Ishikawa (cell line): ENCODE measurements around the gene AQP7.

ENCODE experiments used
- CEBPB ChIP-seq: IDR thresholded peaks from 2 replicates; pipeline ENCODE4 v1.6.1; 2012
- CREB1 ChIP-seq: IDR thresholded peaks from 2 replicates; pipeline ENCODE4 v1.6.1; 2012; ENCODE audit warnings: low read depth
- EGR1 ChIP-seq: IDR thresholded peaks from 2 replicates; pipeline ENCODE4 v1.6.1; 2012
- EP300 ChIP-seq: IDR thresholded peaks from 2 replicates; pipeline ENCODE4 v1.6.1; 2012; ENCODE audit warnings: borderline replicate concordance
- FOXM1 ChIP-seq: IDR thresholded peaks from 2 replicates; pipeline ENCODE4 v1.6.1; 2012; ENCODE audit warnings: low read depth, borderline replicate concordance
- MAX ChIP-seq: IDR thresholded peaks from 2 replicates; pipeline ENCODE4 v1.6.1; 2012
- NFIC ChIP-seq: IDR thresholded peaks from 2 replicates; pipeline ENCODE4 v1.6.1; 2012
- RAD21 ChIP-seq: IDR thresholded peaks from 2 replicates; pipeline ENCODE4 v1.6.1; 2012; ENCODE audit warnings: low read depth
- REST ChIP-seq: IDR thresholded peaks from 2 replicates; pipeline ENCODE4 v1.6.1; 2012; ENCODE audit warnings: low read depth, mild to moderate bottlenecking
- TAF1 ChIP-seq: IDR thresholded peaks from 2 replicates; pipeline ENCODE4 v1.6.1; 2012; ENCODE audit warnings: low read depth, mild to moderate bottlenecking
- TCF12 ChIP-seq: IDR thresholded peaks from 2 replicates; pipeline ENCODE4 v1.6.1; 2012; ENCODE audit warnings: low read depth
- TEAD4 ChIP-seq: IDR thresholded peaks from 2 replicates; pipeline ENCODE4 v1.6.1; 2012
- USF1 ChIP-seq: IDR thresholded peaks from 2 replicates; pipeline ENCODE4 v1.6.1; 2012
- YY1 ChIP-seq: IDR thresholded peaks from 2 replicates; pipeline ENCODE4 v1.6.1; 2012; ENCODE audit warnings: low read depth
- ZBTB7A ChIP-seq: IDR thresholded peaks from 2 replicates; pipeline ENCODE4 v1.6.1; 2012; ENCODE audit warnings: low read depth

The AQP7 gene

GRCh38 chr9:33418090-33418489, 15.7 kb upstream of the AQP7 start:
- TF ChIP-seq TAF1 (no peak), CEBPB (no peak), CREB1 (no peak), NFIC (no peak), EGR1 (no peak), RAD21 (no peak)

- TF ChIP-seq USF1 (no peak), EGR1 (no peak), TEAD4 (no peak), EP300 (no peak), TAF1 (no peak)
Measured at GRCh38 chr9:33416996-33417395, 14.6 kb upstream of the AQP7 start.

- TF ChIP-seq TCF12 (0 out of 2 replicates have a peak, but pooled peaks have one; percentile 34), MAX (peak; percentile 24; the same call in 1 of the 2 replicates), FOXM1 (no peak), CEBPB (no peak), RAD21 (peak; percentile 64), NFIC (no peak)
Measured at GRCh38 chr9:33415501-33416038, 13.2 kb upstream of the AQP7 start.

GRCh38 chr9:33414889-33415500, 12.6 kb upstream of the AQP7 start:
- no peak for TF ChIP-seq REST
- TF ChIP-seq TCF12, result no peak
- TF ChIP-seq USF1, result no peak
- no peak for TF ChIP-seq EP300
- TF ChIP-seq ZBTB7A, result no peak
- TF ChIP-seq TEAD4, result no peak
- TF ChIP-seq CEBPB, result no peak
- TF ChIP-seq EGR1, result no peak
- no peak for TF ChIP-seq RAD21
- TF ChIP-seq MAX, result no peak
- no peak for TF ChIP-seq CREB1
- no peak for TF ChIP-seq YY1
- TF ChIP-seq FOXM1, result no peak
- no peak for TF ChIP-seq NFIC
- no peak for TF ChIP-seq TAF1

GRCh38 chr9:33414268-33414667, 11.9 kb upstream of the AQP7 start:
- TF ChIP-seq TAF1, result no peak
- no peak for TF ChIP-seq TEAD4
- TF ChIP-seq EP300, result no peak
- no peak for TF ChIP-seq REST
- TF ChIP-seq ZBTB7A, result no peak
- no peak for TF ChIP-seq CEBPB
- TF ChIP-seq CREB1, result no peak

- TF ChIP-seq CREB1 (no peak), NFIC (no peak), REST (no peak), FOXM1 (no peak), EGR1 (no peak), USF1 (no peak), TCF12 (no peak)
Measured at GRCh38 chr9:33408087-33408486, 5.7 kb upstream of the AQP7 start.
